Measurements from ENCODE around the gene PLA2G2D. TPM values are rescaled to one million over a fixed set of nuclear protein-coding genes. Genes with fewer than 3 reads are reported as not detected.

Gene PLA2G2D
- total RNA-seq, 4 donors from 2014 or later, result not detected

DNA sequence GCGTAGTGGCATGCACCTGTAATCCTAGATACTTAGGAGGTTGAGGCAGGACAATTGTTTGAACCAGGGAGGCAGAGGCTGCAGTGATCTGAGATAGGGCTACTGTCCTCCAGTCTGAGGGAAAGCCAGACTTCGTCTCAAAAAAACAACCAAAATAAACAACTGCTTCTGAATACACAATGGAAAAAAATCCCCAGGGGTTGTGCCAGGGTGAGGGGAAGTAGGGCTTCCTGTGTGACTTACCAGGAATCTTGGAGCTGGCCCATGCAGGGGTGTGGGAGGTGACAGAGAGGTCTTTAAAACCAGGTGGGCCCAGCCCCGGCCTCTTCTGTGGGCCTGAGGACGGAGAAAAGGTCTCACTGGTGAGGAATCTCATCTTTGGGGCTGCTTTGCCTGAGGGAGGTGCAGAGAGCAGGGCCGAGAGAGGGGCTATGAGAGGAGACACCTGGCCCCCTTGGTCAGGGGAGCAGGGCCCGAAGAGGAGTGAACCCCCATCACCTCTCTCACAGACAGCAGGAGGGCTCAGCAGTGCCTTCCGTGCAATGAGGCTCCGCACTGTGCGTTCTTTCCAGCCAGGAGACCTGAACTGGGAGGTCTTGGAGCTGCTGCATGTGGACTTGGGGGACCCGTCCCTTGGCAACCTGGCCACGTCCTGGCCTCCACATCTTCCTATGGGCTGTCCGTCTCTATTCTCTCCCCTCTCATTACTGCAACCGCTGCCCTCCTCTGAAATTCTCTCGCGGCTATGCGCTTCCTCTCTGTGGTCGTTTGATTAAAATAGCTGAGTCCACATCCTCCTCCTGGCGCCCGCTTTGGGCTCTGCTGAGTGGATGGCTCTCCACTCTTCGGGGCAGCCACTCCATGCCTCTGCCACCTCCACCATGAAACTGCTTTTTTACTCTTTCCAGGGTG is 38.6 kb downstream of the PLA2G2D start:
- 75% methylated on average over 20 of the region's 20 CpGs for WGBS
- H3K4me3 ChIP-seq, result no peak overlapping the region
- peaks cover 15 to 25% (median 22%) of the 10 kb centered on the region in 4 donors for H3K4me1 ChIP-seq
- no peak for DNase-seq (ENCODE audit: extremely low spot score)
- H3K9me3 ChIP-seq, result no peaks in the 10 kb centered on the region
- H3K36me3 ChIP-seq, result peaks cover 0 to 27% (median 0%) of the 10 kb centered on the region in 4 donors
- TF ChIP-seq EP300 (IDR thresholded peaks at IDR 0.05) (no peak), POLR2AphosphoS5 (IDR thresholded peaks at IDR 0.05) (no peak), POLR2A (IDR thresholded peaks at IDR 0.05; ENCODE audit: low read depth) (no peak)
- TF ChIP-seq, protein P1, sequence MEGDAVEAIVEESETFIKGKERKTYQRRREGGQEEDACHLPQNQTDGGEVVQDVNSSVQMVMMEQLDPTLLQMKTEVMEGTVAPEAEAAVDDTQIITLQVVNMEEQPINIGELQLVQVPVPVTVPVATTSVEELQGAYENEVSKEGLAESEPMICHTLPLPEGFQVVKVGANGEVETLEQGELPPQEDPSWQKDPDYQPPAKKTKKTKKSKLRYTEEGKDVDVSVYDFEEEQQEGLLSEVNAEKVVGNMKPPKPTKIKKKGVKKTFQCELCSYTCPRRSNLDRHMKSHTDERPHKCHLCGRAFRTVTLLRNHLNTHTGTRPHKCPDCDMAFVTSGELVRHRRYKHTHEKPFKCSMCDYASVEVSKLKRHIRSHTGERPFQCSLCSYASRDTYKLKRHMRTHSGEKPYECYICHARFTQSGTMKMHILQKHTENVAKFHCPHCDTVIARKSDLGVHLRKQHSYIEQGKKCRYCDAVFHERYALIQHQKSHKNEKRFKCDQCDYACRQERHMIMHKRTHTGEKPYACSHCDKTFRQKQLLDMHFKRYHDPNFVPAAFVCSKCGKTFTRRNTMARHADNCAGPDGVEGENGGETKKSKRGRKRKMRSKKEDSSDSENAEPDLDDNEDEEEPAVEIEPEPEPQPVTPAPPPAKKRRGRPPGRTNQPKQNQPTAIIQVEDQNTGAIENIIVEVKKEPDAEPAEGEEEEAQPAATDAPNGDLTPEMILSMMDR (IDR thresholded peaks at IDR 0.05), result no peak
- H3K27ac ChIP-seq (replicated peaks in 1 of 4), result no peak overlapping the region
- intact Hi-C loops (cut with DNase I), result no loop called here
- H3K27me3 ChIP-seq, result no peaks in the 10 kb centered on the region

DNA sequence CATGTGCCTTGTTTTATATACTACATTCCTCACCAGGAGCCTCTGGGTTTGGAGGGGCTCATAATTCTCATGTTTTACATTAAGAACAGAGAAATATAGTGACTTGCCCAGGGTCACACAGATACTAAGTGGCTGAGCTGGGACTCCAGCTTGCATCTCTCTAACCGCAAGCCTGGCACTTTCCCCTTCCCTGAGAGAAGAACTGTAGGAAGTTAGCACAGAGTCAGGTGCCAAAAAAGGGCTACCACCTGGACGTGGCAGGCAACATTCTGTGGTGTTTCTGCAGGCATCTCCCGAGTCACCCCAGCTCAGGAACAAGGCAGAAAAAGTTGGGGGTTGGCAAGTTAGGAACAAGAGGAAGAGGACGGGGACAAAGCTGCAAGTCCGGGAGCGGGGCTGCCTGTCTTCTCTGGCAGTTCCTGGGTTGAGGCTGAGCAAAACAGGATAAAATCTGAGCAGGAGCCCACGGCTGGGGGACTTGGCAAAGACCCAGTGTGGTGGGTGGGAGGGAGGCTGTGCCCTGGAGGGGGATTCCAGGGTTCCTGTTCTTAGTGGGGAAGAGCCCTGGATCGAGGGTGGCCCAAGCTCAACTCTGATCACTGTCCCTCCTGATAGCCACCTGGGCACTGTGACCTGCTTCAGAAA is 39.6 kb downstream of the PLA2G2D start:
- intact Hi-C loops (cut with DNase I), result no loop called here
- 67% methylated on average over 8 of the region's 8 CpGs for WGBS
- H3K27me3 ChIP-seq, result no peaks in the 10 kb centered on the region
- H3K27ac ChIP-seq (replicated peaks in 1 of 4), result no peak overlapping the region
- peaks cover 0 to 21% (median 0%) of the 10 kb centered on the region in 4 donors for H3K36me3 ChIP-seq
- DNase-seq (ENCODE audit: extremely low spot score), result no peak
- TF ChIP-seq EP300 (IDR thresholded peaks at IDR 0.05) (no peak), POLR2AphosphoS5 (IDR thresholded peaks at IDR 0.05) (no peak), POLR2A (IDR thresholded peaks at IDR 0.05; ENCODE audit: low read depth) (no peak)
- TF ChIP-seq, protein P1 (IDR thresholded peaks at IDR 0.05), result no peak
- H3K9me3 ChIP-seq, result no peaks in the 10 kb centered on the region
- peaks cover 15 to 27% (median 24%) of the 10 kb centered on the region in 4 donors for H3K4me1 ChIP-seq
- H3K4me3 ChIP-seq, result no peak overlapping the region

DNA sequence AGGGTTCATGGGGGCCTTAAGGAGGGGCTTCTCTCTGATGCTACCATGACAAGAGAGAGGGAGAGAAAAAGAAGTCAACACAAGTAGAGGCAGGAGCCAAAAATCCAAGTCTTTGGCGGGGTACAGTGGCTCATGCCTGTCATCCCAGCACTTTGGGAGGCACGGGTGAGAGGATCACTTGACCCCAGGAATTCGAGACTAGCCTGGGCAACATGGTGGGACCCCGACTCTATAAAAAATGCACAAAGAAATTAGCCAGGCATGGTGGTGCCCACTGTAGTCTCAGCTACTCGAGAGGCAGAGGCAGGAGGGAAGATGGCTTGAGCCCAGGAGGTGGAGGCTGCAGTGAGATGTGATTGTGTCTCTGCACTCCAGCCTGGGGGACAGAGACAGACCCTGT is 40.6 kb downstream of the PLA2G2D start:
- H3K4me1 ChIP-seq, result peaks cover 8 to 38% (median 30%) of the 10 kb centered on the region in 4 donors
- no peak overlapping the region for H3K27ac ChIP-seq (replicated peaks in 1 of 4)
- no peak for DNase-seq (ENCODE audit: extremely low spot score)
- H3K27me3 ChIP-seq, result no peaks in the 10 kb centered on the region
- no peak overlapping the region for H3K4me3 ChIP-seq
- intact Hi-C loops (cut with DNase I), result no loop called here
- WGBS, result 83% methylated on average over 5 of the region's 5 CpGs
- H3K9me3 ChIP-seq, result no peaks in the 10 kb centered on the region
- TF ChIP-seq, protein P1 (IDR thresholded peaks at IDR 0.05), result no peak
- TF ChIP-seq EP300 (IDR thresholded peaks at IDR 0.05), result no peak
- no peak for TF ChIP-seq POLR2A (IDR thresholded peaks at IDR 0.05; ENCODE audit: low read depth)
- TF ChIP-seq POLR2AphosphoS5 (IDR thresholded peaks at IDR 0.05), result no peak
- peaks cover 0 to 21% (median 0%) of the 10 kb centered on the region in 4 donors for H3K36me3 ChIP-seq

DNA sequence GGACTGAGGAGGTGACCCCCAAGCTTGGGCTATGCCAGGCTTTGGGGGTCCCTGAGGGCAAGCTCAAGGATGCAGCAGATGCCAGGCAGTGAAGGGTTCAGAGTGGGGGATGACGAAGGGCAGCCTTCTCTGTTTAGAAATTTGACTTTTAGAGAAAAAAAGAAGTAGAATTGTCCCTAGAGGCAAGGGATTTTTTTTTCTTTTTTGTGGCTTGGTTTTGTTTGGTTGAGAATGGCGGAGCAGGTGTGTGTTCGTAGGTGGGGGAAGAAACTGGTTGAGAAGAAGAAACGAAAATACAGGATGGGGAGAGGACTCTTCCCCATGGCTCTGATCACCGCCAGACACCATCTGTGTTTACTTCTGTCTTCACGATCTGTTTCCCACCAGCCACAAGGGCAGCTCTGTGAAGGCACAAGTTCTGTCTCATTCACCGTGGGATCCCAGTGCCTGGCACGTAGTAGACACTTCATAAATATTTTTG is 41.1 kb downstream of the PLA2G2D start:
- Histone ChIP-seq H3K9me3 (no peaks in the 10 kb centered on the region), H3K36me3 (peaks cover 0 to 21% (median 0%) of the 10 kb centered on the region in 4 donors), H3K27me3 (no peaks in the 10 kb centered on the region), H3K27ac (replicated peaks in 1 of 4) (no peak overlapping the region), H3K4me1 (peaks cover 10 to 38% (median 29%) of the 10 kb centered on the region in 4 donors), H3K4me3 (no peak overlapping the region)
- intact Hi-C loops (cut with DNase I), result no loop called here
- no peak for DNase-seq (ENCODE audit: extremely low spot score)
- 75% methylated on average over 8 of the region's 8 CpGs for WGBS
- TF ChIP-seq POLR2AphosphoS5 (IDR thresholded peaks at IDR 0.05) (no peak), POLR2A (IDR thresholded peaks at IDR 0.05; ENCODE audit: low read depth) (no peak)
- TF ChIP-seq, protein P1 (IDR thresholded peaks at IDR 0.05), result no peak

Data from esophagus muscularis mucosa (tissue), 4 donors.